Stimulated activated CD4-positive, alpha-beta T cell treated with anti-CD3 and anti-CD28 coated beads, Interleukin-2, amount 100 ng/mL, for 24 hours (primary cell): ENCODE results near the gene SPRTN.

Source experiments
- DNase-seq, 2 donors: peaks; one replicate each; pipeline ENCODE4 v3.0.0-alpha.2; 2020

The SPRTN gene

DNA sequence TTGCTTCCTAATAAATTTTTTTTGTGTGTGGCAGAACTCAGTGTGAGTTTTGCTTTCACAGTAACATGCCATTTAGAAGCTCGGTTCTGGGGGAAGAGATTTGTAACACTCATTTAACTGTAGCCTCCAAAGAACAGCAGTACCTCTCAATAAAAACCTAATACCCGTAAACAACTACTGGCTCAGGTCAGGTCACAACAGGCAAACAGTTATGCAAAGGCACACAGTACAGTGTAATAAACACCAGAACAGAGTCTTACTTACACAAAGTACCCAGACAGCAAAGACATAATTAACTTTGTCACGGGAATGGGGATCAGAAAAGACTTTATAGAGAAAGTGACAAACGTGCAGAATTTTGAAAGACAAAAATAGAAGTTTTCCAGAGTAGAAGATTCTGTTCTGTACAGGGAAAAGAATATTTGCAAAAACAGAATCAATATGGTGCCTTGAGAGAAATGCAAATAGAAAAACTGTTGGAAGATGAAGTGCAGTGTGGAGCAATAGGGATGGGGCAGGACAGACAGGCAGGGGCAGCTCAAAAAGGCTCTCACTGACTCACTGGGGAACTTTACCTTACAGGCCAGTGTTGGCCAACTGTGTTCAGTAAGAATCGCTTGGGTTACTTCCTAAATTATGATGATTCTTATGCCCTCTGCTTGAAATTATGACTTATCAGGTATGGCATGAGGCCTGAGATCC, 45.2 kb downstream of the SPRTN start:
- DNase-seq = no peak

DNA sequence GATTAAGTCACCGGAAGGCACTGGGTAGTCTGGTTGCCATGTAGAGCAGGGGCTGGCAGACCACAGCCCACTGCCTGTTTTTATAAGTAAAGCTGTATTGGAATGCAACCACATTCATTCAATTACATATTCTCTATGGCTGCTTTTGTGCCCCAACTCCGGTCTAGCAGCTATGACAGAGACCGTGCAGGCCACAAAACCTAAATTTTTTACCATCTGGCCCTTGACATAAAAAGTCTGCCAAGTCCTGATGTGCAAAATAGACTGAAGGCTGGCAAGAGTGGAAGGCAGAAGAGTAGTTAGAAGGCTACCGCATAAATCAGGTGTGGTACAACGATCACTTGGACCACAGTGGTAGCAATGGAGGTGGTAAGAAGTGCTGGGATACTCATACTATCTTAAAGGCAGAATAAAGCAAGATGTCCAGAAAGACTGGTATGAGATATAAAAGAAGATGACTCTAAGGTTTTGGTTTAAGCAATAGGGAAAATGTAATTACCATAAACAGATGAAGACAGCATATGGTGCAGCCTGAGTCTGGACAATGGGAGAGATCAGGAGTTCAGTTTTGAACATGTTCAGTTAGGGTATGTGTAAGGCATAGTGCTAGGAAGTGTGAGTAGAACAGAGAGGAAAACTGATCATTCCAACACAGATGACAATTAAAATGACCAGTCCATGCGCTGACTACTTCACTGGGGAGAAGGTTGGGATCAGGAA, 46.8 kb downstream of the SPRTN start:
- no peak for DNase-seq

DNA sequence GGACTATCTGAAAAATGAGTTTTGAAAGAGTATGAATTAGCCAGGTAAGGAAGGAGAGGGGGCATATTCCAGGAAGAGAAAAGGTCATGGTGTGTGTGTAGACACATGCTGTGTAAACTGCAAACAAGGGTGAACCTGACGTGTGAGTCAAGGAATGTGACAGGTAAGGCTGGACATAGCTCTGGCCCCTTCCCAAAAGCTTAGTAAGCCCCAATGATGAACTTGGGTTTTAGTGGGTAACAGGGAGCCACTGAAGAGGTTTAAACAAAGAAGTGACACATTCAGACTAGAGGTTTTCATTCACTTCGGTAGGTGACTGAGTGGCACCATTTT, 47.3 kb downstream of the SPRTN start:
- no peak for DNase-seq

DNA sequence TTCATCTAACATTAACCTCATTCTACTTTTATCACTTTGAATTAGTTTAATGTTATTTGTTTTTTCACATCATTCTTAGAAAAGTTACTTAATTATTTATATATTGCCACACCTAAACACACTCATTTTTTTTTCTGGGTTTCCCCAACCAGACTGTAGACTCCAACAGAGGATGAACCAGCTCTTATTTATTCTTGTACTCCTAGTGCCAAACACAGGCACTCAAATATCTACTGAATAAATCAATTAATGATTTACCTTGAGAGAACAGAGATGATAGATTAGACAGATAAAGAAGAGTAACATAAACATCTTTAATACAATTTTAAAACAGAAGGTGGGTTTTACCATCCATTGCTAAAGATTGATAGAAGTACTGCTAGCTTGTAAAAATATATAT, 48.4 kb downstream of the SPRTN start:
- no peak for DNase-seq

DNA sequence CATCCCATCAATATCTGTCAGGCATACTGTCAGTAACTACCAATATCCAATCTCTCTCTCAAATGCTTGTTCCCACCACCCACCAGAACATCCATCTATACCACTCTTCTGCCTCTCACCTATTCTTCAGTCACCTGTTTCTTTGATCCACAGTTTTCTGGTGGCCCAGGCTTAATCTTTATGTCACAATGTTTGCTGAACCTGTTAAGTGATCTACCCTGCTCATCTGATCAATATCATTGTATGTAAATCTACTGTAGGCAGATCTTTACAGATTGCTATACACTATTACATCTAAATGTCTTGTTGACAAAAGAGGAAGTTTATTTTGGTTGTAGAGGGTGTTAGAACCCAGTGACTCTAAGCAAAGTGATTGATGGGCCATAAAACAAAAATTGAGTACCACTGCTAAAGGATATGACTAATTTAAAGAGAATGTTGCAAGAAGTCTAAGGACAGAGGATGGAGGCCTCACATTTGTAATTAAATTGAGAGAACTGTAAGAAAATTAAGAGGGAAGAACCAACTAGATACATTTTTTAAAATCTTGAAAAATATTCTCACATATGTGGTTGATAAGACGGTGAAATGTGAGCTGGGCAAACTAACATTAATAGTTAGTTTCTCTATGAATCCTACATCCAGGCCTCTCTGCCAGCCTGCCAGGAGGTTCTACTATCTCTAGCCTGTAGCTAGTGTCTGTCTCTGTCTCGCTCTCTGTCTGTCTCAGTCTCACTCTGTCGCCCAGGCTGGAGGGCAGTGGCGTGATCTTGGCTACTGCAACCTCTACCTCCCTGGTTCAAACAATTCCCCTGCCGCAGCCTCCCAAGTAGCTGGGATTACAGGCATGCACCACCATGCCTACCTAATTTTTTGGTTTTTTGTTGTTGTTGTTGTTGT, 49.9 kb downstream of the SPRTN start:
- DNase-seq = no peak

DNA sequence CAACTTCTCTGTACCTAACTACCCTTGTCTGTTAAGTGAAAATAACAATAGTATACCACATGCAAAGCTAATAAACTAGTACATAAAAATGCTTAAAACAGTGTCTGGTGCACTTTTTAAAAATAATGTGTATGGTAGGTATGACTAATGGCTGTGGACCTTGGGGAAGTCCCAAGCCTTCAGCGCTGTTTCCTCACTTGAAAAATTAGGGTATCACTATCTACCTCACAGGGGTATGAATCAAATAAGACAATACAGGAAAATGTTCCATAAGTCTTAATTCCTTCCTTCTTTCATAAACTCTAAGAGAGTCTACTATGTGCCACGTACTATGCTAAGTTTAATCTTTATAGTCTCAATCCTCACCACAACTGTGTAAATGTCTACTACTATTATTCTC, 52.0 kb downstream of the SPRTN start:
- no peak for DNase-seq

DNA sequence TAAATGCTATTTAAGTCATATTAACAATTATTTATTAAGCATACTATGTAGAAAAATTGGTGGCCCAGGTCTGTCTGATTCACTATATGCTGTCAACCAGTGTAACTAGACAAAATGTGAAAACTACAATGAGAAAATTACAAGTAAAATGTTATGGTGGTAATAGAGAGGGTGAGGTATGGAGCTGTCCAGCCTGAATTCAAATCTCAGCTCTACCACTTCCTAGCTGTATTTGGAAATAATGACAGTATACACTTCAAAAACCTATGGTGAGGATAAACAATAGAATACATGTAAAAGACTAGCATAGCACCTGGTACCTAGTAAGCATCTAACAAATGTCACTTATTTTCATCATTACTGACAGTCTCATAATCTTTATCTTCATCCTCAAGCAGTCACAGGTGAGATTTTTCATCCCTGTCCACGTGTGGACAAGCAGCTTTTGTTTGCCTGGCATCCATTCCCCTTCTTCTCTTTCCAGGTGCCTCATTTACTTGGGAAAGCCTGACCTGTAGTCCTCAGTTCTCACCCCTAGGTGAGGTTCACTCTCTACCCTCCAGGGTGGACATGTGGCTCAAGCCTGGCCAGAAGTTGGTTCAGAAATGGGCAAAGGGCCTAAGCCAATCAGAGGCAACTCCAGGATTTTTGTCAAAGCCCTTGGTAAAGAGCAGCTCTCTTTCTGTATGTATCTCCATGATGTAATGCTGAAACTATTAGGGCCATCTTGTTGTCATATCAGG, 54.5 kb downstream of the SPRTN start:
- no peak for DNase-seq

DNA sequence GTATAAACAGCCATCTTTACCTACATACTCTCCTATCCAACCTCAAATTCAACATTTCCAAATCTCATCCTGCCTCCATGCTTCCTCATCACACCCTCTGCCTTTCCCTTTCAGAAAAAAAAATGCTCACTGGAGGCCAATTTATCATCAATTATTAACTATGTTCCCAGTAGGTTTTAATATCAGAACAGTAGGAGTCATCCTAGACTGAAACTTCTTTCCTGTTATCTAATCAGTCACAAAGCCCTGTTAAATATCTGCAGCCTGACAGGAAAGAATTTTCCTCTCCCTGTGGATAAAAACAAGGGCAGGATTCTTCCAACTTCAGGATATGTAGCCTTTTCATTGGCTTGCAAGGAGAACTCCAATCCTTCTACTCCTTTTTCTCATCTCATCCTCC, 55.6 kb downstream of the SPRTN start:
- no peak for DNase-seq

DNA sequence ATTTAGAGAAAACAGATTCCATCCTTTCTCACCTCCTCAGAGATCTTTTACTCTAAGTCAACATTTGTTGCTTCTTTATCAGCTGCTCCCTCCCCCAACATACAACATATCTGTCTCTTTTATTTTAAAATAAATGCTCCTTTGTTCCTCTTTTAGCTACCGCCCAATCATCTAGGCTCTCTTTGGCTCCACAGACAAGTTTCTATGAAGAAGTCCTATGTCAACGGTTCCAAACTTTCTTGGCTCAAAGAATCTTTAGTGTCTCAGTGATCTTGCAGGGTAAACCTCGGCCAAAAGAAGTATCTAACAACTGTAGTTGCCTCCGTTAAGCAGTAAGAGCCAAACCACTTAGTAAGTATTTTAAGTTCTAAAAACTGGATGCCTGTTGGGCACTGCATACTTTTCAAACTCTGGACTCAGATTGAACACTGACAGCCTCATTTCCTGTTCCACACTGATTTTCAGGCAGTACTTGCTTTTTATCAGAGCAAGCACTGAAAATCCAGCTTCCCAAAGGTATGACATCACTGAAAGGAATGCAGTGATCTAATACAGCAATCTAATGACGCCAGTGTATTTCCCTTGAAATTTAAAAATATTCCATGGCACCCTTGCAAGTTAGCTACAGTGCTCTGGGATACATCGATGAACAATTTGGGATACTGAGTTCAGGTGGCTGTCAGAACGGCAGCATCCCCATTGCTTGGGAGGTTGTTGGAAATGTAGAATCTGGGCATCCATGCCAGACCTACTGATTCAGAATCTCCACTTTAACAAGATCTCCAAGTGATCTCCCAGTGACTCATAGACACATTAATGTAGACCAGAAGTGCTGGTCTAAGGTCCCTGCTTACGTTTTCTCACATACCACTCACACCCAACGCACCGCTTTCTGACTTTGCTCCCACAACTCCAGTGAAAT, 57.2 kb downstream of the SPRTN start:
- no peak for DNase-seq

DNA sequence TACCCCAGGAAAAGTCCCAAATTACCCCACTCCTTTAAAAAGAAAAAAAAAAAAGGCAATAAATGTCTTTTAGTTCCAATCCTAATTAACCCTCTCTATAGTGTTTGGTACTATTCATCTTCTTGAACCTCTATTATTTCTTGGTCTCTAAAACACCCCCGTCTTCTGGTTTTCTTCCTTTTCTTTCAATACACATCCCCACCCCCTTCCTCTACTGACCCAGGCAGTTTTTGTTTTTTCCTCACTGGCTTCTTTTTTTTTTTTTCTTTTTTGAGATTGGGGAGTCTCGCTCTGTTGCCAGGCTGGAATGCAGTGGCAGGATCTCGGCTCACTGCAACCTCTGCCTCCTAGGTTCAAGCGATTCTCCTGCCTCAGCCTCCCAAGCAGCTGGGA, 57.9 kb downstream of the SPRTN start:
- no peak for DNase-seq

DNA sequence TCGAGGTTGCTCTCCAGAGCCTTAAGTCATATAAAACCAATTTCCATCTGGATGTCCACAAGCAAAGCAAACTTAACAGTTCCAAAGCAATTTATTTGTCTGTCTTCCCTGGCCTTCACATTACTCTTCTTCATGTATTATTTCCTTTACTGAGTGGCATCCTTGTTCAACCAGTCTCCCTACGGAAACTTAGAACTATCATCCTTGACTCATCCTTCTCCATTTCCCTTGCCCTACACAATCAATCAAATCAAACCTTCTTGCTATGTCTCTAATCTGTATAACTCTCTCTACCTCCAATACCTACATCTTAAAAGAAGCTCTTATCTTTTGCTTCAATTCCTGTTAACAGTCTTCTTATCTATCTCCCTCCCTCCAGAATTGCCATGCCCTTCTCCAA, 58.5 kb downstream of the SPRTN start:
- DNase-seq = no peak

DNA sequence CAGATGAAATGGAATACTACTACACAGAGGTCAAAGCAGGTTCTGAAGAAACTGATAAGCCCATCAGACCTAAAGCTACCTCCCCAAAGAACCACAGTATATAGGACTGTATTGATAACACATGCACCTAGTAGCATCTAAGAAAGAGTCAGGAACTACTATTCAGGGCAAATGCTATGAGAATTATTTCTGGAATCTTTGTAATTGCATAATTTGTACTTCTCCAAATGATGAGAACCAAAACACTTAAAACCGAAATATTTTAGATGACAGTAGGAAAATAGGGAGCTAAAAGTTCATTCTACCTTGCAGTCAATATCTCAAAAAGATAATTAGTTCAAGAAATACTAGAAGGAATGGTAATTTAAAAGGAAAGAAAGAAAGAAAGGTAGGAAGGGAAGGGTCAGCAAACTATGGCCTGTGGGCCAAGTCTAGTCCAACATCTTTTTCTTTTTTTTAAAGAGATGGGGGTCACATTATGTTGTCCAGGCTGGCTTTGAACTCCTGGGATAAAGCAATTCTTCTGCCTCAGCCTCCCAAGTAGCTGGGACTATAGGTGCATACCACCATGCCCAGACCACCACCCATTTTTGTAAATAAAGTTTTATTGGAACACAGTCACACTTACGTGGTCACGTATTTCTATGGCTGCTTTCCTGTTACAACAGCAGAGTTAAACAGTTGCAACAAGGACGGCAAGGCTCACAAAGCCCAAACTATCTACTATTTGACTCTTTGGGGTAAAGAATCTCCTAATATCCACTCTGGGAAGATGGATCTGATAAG, 60.0 kb downstream of the SPRTN start:
- no peak for DNase-seq

DNA sequence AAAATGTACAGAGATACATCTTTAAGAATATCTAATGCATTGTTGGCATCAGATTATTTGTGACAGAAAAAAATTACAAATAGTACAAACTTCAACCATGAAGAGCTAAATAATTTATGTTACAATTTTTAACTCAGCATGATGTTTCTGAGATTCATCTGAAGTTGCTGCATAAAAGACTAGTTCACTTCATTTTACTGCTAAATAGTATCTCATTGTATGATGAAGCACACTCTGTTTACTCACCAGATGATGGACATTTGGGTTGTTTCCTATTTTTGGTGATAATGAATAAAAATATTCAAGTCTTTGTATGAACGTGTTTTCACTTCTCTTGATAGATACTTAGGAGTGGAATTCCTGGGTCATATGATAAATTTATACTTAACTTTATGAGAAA, 63.4 kb downstream of the SPRTN start:
- no peak for DNase-seq

DNA sequence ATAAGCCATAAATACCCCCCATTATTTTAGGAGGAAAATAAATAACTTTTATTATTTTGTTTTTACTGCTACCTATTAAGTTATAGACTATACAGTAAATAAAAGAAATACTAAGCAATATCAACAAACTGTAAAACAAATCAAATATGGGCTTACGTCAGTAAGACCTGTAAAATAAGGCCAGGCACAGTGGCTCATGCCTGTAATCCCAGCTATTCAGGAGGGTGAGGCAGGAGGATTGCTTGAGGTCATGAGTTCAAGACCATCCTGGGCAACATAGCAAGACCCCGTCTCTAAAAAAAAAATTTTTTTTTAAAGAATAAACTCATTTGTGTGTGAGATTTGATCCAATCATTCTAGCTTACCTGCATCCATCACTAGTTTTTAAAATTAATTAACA, 66.2 kb downstream of the SPRTN start:
- no peak for DNase-seq
